ENCODE measurements around the gene STX11.

The STX11 gene

DNA sequence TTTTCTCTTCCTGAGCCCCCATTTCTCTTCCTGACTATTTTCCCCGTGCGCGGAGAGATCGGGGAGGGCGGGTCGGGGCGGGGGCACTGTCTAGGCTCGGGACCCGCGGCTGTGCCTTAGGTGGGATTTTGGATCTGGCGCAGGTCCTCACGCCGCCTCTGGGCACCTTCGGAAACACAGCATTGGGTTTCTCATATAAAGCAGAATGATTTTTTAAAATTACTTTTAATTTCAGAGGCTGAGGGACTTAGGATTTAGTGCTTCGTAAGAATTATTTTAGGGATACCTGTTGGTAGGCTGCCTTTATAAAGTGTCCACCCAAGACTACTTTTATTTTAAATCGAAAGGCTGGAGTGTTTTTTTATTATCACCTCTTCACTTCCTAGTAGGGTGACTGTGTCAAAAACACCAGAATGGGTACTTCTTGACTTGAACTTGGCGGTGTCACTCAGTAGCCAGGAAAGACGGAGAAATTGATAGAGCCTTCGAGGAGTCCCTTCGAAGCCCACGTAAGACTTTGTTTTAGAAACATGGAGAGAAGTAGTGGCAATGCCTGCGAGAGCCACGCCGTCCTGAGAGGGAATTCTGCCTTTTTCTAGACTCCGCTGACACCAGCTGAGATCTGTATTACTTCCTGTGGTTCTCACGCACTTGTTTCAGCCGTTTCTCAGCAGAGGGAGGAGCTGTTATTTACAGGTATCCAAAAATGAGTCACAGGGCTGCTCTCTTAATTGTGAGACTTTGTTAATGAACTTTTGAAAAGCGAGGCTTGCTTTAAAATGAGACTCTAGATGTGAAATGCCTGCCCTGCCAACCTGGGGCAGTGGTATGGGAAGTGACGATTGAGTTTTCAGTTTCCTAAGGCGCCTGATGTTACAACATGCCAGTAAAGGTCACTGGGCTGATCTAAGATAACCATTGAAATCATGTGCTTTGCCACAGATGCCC, 667 bp downstream of the STX11 start:
- H2AK5ac ChIP-seq (ENCODE audit: low read length), result no peak overlapping the region

GRCh38 chr6:144152334-144152900, 2.1 kb downstream of the STX11 start:
- H4K12ac ChIP-seq (ENCODE audit: low read depth, low read length), result no peak overlapping the region
- H3K79me2 ChIP-seq (ENCODE audit: control insufficient read depth, insufficient read depth, low read length, poor library complexity), result no peaks in the 10 kb centered on the region
- peaks cover 5% of the 10 kb centered on the region for H3K9me3 ChIP-seq (ENCODE audit: insufficient read depth, low read depth, low read length)
- WGBS (ENCODE audit: extremely low coverage, insufficient coverage, insufficient read length), result no CpG with 5 or more reads among the region's 6 CpGs
- no peak overlapping the region for H3K4me3 ChIP-seq (ENCODE audit: low read depth, low read length)
- H3K23ac ChIP-seq (ENCODE audit: low read length), result no peak overlapping the region
- no peak overlapping the region for H2BK120ac ChIP-seq (ENCODE audit: insufficient read depth, low read length, poor library complexity)
- no peak overlapping the region for H4K8ac ChIP-seq (ENCODE audit: low read depth, low read length)
- no peak overlapping the region for H3K27ac ChIP-seq (ENCODE audit: low read depth, low read length)
- peaks cover 0 to 8% of the 10 kb centered on the region in 2 experiments for H3K4me1 ChIP-seq (ENCODE audit: control insufficient read depth in 1 of 2, insufficient read depth in 2 of 2, low read length in 2 of 2)
- no peak overlapping the region for H3K4me2 ChIP-seq (ENCODE audit: low read length)
- peak; percentile 78 to 86 for DNase-seq
- H2AFZ ChIP-seq (ENCODE audit: insufficient read depth, low read length, poor library complexity), result no peak overlapping the region
- peaks cover 18% of the 10 kb centered on the region for H3K27me3 ChIP-seq (ENCODE audit: insufficient read depth, low read length)
- H3K14ac ChIP-seq (ENCODE audit: low read length), result no peak overlapping the region
- H4K91ac ChIP-seq (ENCODE audit: low read depth, low read length), result no peak overlapping the region
- H2AK5ac ChIP-seq (ENCODE audit: low read length), result no peak overlapping the region
- no peak overlapping the region for H3K18ac ChIP-seq (ENCODE audit: low read length)
- H3K36me3 ChIP-seq (ENCODE audit: control insufficient read depth in 1 of 2, insufficient read depth in 2 of 2, low read length in 2 of 2), result no peaks in the 10 kb centered on the region
- no peak overlapping the region for H3K4ac ChIP-seq (ENCODE audit: low read depth, low read length)
- no peak overlapping the region for H2BK12ac ChIP-seq (ENCODE audit: low read length)
- no peak overlapping the region for H3K9ac ChIP-seq (ENCODE audit: low read length)
- H3K79me1 ChIP-seq (ENCODE audit: low read length), result no peaks in the 10 kb centered on the region
- no peak overlapping the region for H2BK5ac ChIP-seq (ENCODE audit: low read depth, low read length, poor library complexity)

More for the DNA sequence above, 667 bp downstream of the STX11 start:
- H3K9ac ChIP-seq (ENCODE audit: low read length), result no peak overlapping the region
- H2AFZ ChIP-seq (ENCODE audit: insufficient read depth, low read length, poor library complexity), result no peak overlapping the region
- peak; percentile 65 to 85 for DNase-seq
- H3K23ac ChIP-seq (ENCODE audit: low read length), result no peak overlapping the region
- H3K4me1 ChIP-seq (ENCODE audit: control insufficient read depth in 1 of 2, insufficient read depth in 2 of 2, low read length in 2 of 2), result peaks cover 0 to 2% of the 10 kb centered on the region in 2 experiments
- no peak overlapping the region for H4K91ac ChIP-seq (ENCODE audit: low read depth, low read length)
- H3K4me2 ChIP-seq (ENCODE audit: low read length), result peak overlapping the region; percentile 88
- H3K4ac ChIP-seq (ENCODE audit: low read depth, low read length), result no peak overlapping the region
- no peaks in the 10 kb centered on the region for H3K79me2 ChIP-seq (ENCODE audit: control insufficient read depth, insufficient read depth, low read length, poor library complexity)
- H3K14ac ChIP-seq (ENCODE audit: low read length), result no peak overlapping the region
- no peak overlapping the region for H3K27ac ChIP-seq (ENCODE audit: low read depth, low read length)
- no peaks in the 10 kb centered on the region for H3K79me1 ChIP-seq (ENCODE audit: low read length)
- H2BK12ac ChIP-seq (ENCODE audit: low read length), result no peak overlapping the region
- H3K27me3 ChIP-seq (ENCODE audit: insufficient read depth, low read length), result peaks cover 18% of the 10 kb centered on the region
- peaks cover 5% of the 10 kb centered on the region for H3K9me3 ChIP-seq (ENCODE audit: insufficient read depth, low read depth, low read length)
- H3K4me3 ChIP-seq (ENCODE audit: low read depth, low read length), result peak overlapping the region; percentile 77
- H4K12ac ChIP-seq (ENCODE audit: low read depth, low read length), result no peak overlapping the region
- no peaks in the 10 kb centered on the region for H3K36me3 ChIP-seq (ENCODE audit: control insufficient read depth in 1 of 2, insufficient read depth in 2 of 2, low read length in 2 of 2)
- no peak overlapping the region for H2BK120ac ChIP-seq (ENCODE audit: insufficient read depth, low read length, poor library complexity)
- no CpG with 5 or more reads among the region's 30 CpGs for WGBS (ENCODE audit: extremely low coverage, insufficient coverage, insufficient read length)
- H3K18ac ChIP-seq (ENCODE audit: low read length), result no peak overlapping the region
- H4K8ac ChIP-seq (ENCODE audit: low read depth, low read length), result no peak overlapping the region
- no peak overlapping the region for H2BK5ac ChIP-seq (ENCODE audit: low read depth, low read length, poor library complexity)

- Histone ChIP-seq H3K23ac (ENCODE audit: low read length) (no peak overlapping the region), H2BK5ac (ENCODE audit: low read depth, low read length, poor library complexity) (no peak overlapping the region), H4K91ac (ENCODE audit: low read depth, low read length) (no peak overlapping the region), H3K4me2 (ENCODE audit: low read length) (no peak overlapping the region), H3K4me3 (ENCODE audit: low read depth, low read length) (no peak overlapping the region), H2AK5ac (ENCODE audit: low read length) (no peak overlapping the region), H3K4me1 (ENCODE audit: control insufficient read depth in 1 of 2, insufficient read depth in 2 of 2, low read length in 2 of 2) (peaks cover 3 to 10% of the 10 kb centered on the region in 2 experiments), H3K79me2 (ENCODE audit: control insufficient read depth, insufficient read depth, low read length, poor library complexity) (no peaks in the 10 kb centered on the region), H3K4ac (ENCODE audit: low read depth, low read length) (no peak overlapping the region), H3K27me3 (ENCODE audit: insufficient read depth, low read length) (peaks cover 18% of the 10 kb centered on the region), H4K8ac (ENCODE audit: low read depth, low read length) (no peak overlapping the region), H4K12ac (ENCODE audit: low read depth, low read length) (no peak overlapping the region), H3K27ac (ENCODE audit: low read depth, low read length) (no peak overlapping the region), H3K36me3 (ENCODE audit: control insufficient read depth in 1 of 2, insufficient read depth in 2 of 2, low read length in 2 of 2) (no peaks in the 10 kb centered on the region), H3K9me3 (ENCODE audit: insufficient read depth, low read depth, low read length) (peaks cover 5% of the 10 kb centered on the region), H3K14ac (ENCODE audit: low read length) (no peak overlapping the region), H2BK120ac (ENCODE audit: insufficient read depth, low read length, poor library complexity) (no peak overlapping the region), H3K79me1 (ENCODE audit: low read length) (peaks cover 2% of the 10 kb centered on the region), H2BK12ac (ENCODE audit: low read length) (no peak overlapping the region), H3K18ac (ENCODE audit: low read length) (no peak overlapping the region), H3K9ac (ENCODE audit: low read length) (no peak overlapping the region), H2AFZ (ENCODE audit: insufficient read depth, low read length, poor library complexity) (no peak overlapping the region)
- peak; percentile 32 to 50 for DNase-seq
- WGBS (ENCODE audit: extremely low coverage, insufficient coverage, insufficient read length), result no CpG with 5 or more reads among the region's 5 CpGs
These were observed 2.9 kb downstream of the STX11 start for GRCh38 chr6:144153260-144153659.

DNA sequence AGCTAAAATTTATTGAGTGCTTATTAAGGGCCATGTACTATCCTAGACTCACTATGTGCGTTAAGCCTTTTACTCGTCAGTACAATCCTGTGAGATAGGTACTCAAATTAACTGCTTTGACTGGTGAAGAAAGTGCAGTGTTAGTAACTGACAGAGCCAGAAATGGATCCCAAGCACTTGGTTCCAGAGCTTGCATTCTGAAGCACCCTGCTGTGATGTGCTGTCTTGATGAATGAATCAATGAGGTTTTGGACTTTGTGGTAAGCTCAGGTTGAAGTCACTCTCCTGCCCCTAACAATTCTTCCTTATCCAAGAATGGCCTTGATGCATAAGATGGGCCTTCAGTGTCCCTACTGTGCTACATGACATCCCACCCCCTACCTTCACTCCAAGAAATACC, 3.7 kb downstream of the STX11 start:
- Histone ChIP-seq H2BK120ac (ENCODE audit: insufficient read depth, low read length, poor library complexity) (no peak overlapping the region), H2BK5ac (ENCODE audit: low read depth, low read length, poor library complexity) (no peak overlapping the region), H3K9ac (ENCODE audit: low read length) (no peak overlapping the region), H3K23ac (ENCODE audit: low read length) (no peak overlapping the region), H4K91ac (ENCODE audit: low read depth, low read length) (no peak overlapping the region), H2AFZ (ENCODE audit: insufficient read depth, low read length, poor library complexity) (no peak overlapping the region), H3K27ac (ENCODE audit: low read depth, low read length) (no peak overlapping the region), H3K4me1 (ENCODE audit: control insufficient read depth in 1 of 2, insufficient read depth in 2 of 2, low read length in 2 of 2) (peaks cover 3 to 10% of the 10 kb centered on the region in 2 experiments), H3K36me3 (ENCODE audit: control insufficient read depth in 1 of 2, insufficient read depth in 2 of 2, low read length in 2 of 2) (no peaks in the 10 kb centered on the region), H2AK5ac (ENCODE audit: low read length) (no peak overlapping the region), H3K9me3 (ENCODE audit: insufficient read depth, low read depth, low read length) (peaks cover 5% of the 10 kb centered on the region), H2BK12ac (ENCODE audit: low read length) (no peak overlapping the region), H3K79me1 (ENCODE audit: low read length) (peaks cover 2% of the 10 kb centered on the region), H3K18ac (ENCODE audit: low read length) (no peak overlapping the region), H3K14ac (ENCODE audit: low read length) (no peak overlapping the region), H3K4me3 (ENCODE audit: low read depth, low read length) (no peak overlapping the region), H3K4ac (ENCODE audit: low read depth, low read length) (no peak overlapping the region), H3K79me2 (ENCODE audit: control insufficient read depth, insufficient read depth, low read length, poor library complexity) (no peaks in the 10 kb centered on the region), H4K8ac (ENCODE audit: low read depth, low read length) (no peak overlapping the region), H3K4me2 (ENCODE audit: low read length) (no peak overlapping the region), H3K27me3 (ENCODE audit: insufficient read depth, low read length) (peaks cover 18% of the 10 kb centered on the region), H4K12ac (ENCODE audit: low read depth, low read length) (no peak overlapping the region)
- no CpG with 5 or more reads among the region's 2 CpGs for WGBS (ENCODE audit: extremely low coverage, insufficient coverage, insufficient read length)
- no peak for DNase-seq
